Measurements from ENCODE around the gene ALG11.

Gene ALG11

GRCh38 chr13:51997641-51998330 lies 14.4 kb upstream of the ALG11 start:
- no peak for DNase-seq

- no peak for DNase-seq
Observed at GRCh38 chr13:51998723-51999509, 13.3 kb upstream of the ALG11 start.

GRCh38 chr13:51999510-51999911 lies 12.7 kb upstream of the ALG11 start:
- no peak for DNase-seq

GRCh38 chr13:51999921-52000320 lies 12.3 kb upstream of the ALG11 start:
- no peak for DNase-seq

GRCh38 chr13:52001120-52001731 lies 11.0 kb upstream of the ALG11 start:
- DNase-seq, result no peak

- DNase-seq, result no peak
Observed at GRCh38 chr13:52002361-52002760, 9.8 kb upstream of the ALG11 start.

- no peak for DNase-seq
Observed at GRCh38 chr13:52003541-52003940, 8.7 kb upstream of the ALG11 start.

GRCh38 chr13:52004511-52005170 lies 7.6 kb upstream of the ALG11 start:
- no peak for DNase-seq

- DNase-seq, result no peak
Observed at GRCh38 chr13:52005841-52006522, 6.2 kb upstream of the ALG11 start.

GRCh38 chr13:52006523-52007245 lies 5.5 kb upstream of the ALG11 start:
- DNase-seq, result no peak

- no peak for DNase-seq
Observed at GRCh38 chr13:52009946-52010345, 2.3 kb upstream of the ALG11 start.

GRCh38 chr13:52010890-52011631 lies 1.1 kb upstream of the ALG11 start, which contains the start of gene ATP7B:
TSS of gene ATP7B (minus strand) at chr13:52011450. CDS start at chr13:52011337, 113 bp downstream.
- DNase-seq, result no peak

GRCh38 chr13:52012512-52012836 lies 276 bp downstream of the ALG11 start:
- DNase-seq, result no peak

GRCh38 chr13:52016296-52016695 lies 4.1 kb downstream of the ALG11 start:
- no peak for DNase-seq

GRCh38 chr13:52020191-52020590 lies 8.0 kb downstream of the ALG11 start:
- DNase-seq, result no peak

GRCh38 chr13:52022356-52022755 lies 10.2 kb downstream of the ALG11 start:
- no peak for DNase-seq

- DNase-seq, result no peak
Observed at GRCh38 chr13:52024481-52024880, 12.3 kb downstream of the ALG11 start, which contains the start of gene UTP14C. TSS of gene UTP14C (plus strand) at chr13:52024691. CDS start at chr13:52028805, 4,114 bp downstream.

GRCh38 chr13:52025475-52026245 lies 13.5 kb downstream of the ALG11 start:
- no peak for DNase-seq

- DNase-seq, result no peak
Observed at GRCh38 chr13:52026246-52026626, 14.0 kb downstream of the ALG11 start.

GRCh38 chr13:52027832-52028231 lies 15.6 kb downstream of the ALG11 start:
- DNase-seq, result no peak

- no peak for DNase-seq
Observed at GRCh38 chr13:52029569-52029968, 17.4 kb downstream of the ALG11 start.

Data from activated CD4-positive, CD25-positive, alpha-beta regulatory T cell (primary cell).